Fibroblast of the aortic adventitia (primary cell): ENCODE data around the gene PHPT1. TPM values are rescaled to one million over a fixed set of nuclear protein-coding genes. Genes with fewer than 3 reads are reported as not detected.
A peak's percentile ranks its signal among the peaks of the same experiment; 100 is the strongest.

Experiments used
- DNase-seq: peaks from one replicate; pipeline ENCODE4 v3.0.0-alpha.2; 2010; ENCODE audit warnings: low read depth
- H3K4me3 ChIP-seq: 2 replicates; pipeline ENCODE4 v1.5.1; 2011; ENCODE audit warnings: low read depth, mild to moderate bottlenecking, control low read depth, low read length, moderate library complexity
- CTCF ChIP-seq: IDR thresholded peaks from 2 replicates; pipeline ENCODE4 v1.5.1; 2011; ENCODE audit warnings: mild to moderate bottlenecking, low read length, control low read depth, inconsistent platforms; ENCODE audit not compliant: insufficient read depth
- total RNA-seq: library from RNA; depleted of rRNA; stranded (reverse); fragments of >200 nt; gene quantifications from 2 replicates; pipeline ENCODE4 v1.2.3, GENCODE V29; 2012; ENCODE audit warnings: low replicate concordance

PHPT1 gene
- total RNA-seq, 1 donor: 83.2 TPM

GRCh38 chr9:136814725-136815421 is 34.3 kb upstream of the PHPT1 start:
- no peak for TF ChIP-seq CTCF
- H3K4me3 ChIP-seq: no peak overlapping the region
- DNase-seq: no peak

GRCh38 chr9:136815422-136815782 is 33.8 kb upstream of the PHPT1 start:
- H3K4me3 ChIP-seq: no peak overlapping the region
- DNase-seq: no peak
- TF ChIP-seq CTCF: no peak

- TF ChIP-seq CTCF: no peak
- peak; percentile 27 for DNase-seq
- H3K4me3 ChIP-seq: peak overlapping the region; percentile 28
Measured at GRCh38 chr9:136820971-136821825, 28.0 kb upstream of the PHPT1 start.

- no peak for DNase-seq
- H3K4me3 ChIP-seq: peak overlapping the region; percentile 9
- TF ChIP-seq CTCF: no peak
Measured at GRCh38 chr9:136821826-136822544, 27.2 kb upstream of the PHPT1 start.

GRCh38 chr9:136823136-136824046 is 25.8 kb upstream of the PHPT1 start:
- TF ChIP-seq CTCF: no peak
- no peak for DNase-seq
- H3K4me3 ChIP-seq: no peak overlapping the region
